Dendritic cell treated with granulocyte-macrophage colony-stimulating factor and Interleukin-4, amounts not matched to agents 40 ng/mL and 50 ng/mL, for 4 days (primary cell): ENCODE measurements around the gene SLC38A2.
A peak's percentile ranks its signal among the peaks of the same experiment; 100 is the strongest.

ENCODE experiments used
- H3K27ac Mint-ChIP-seq: one replicate; pipeline ENCODE4 v1.8.0; 2022; ENCODE audit warnings: mild to moderate bottlenecking, mixed read lengths
- H3K27me3 Mint-ChIP-seq: one replicate; pipeline ENCODE4 v1.8.0; 2022; ENCODE audit warnings: mild to moderate bottlenecking, mixed read lengths
- H3K36me3 Mint-ChIP-seq: one replicate; pipeline ENCODE4 v1.8.0; 2022; ENCODE audit warnings: low read depth, mixed read lengths
- H3K4me1 Mint-ChIP-seq: one replicate; pipeline ENCODE4 v1.8.0; 2022; ENCODE audit warnings: low read depth, mixed read lengths
- H3K4me3 Mint-ChIP-seq: one replicate; pipeline ENCODE4 v1.8.0; 2022; ENCODE audit warnings: mild to moderate bottlenecking, moderate library complexity, mixed read lengths
- H3K9me3 Mint-ChIP-seq: one replicate; pipeline ENCODE4 v1.8.0; 2022; ENCODE audit warnings: mixed read lengths
- intact Hi-C: fragments of 100-400 bp; cut with micrococcal nuclease; formaldehyde crosslinking; loops from one replicate; pipeline ENCODE4 v1.15.0; 2022

The SLC38A2 gene

GRCh38 chr12:46367351-46368029 is 5.1 kb downstream of the SLC38A2 start:
- Mint-ChIP-seq H3K9me3 (no peaks in the 10 kb centered on the region), H3K27me3 (no peaks in the 10 kb centered on the region), H3K27ac (peak overlapping the region; percentile 74), H3K4me1 (peaks cover 37% of the 10 kb centered on the region), H3K36me3 (peaks cover 93% of the 10 kb centered on the region), H3K4me3 (peak overlapping the region; percentile 27)
- intact Hi-C loops = loop anchor here (5.0 kb wide), 1 partner anchor 295 kb away; no protein-coding TSS in a partner anchor

GRCh38 chr12:46366771-46367170 is 5.8 kb downstream of the SLC38A2 start:
- intact Hi-C loops = loop anchor here (5.0 kb wide), 1 partner anchor 296 kb away; no protein-coding TSS in a partner anchor
- Mint-ChIP-seq H3K36me3 (peaks cover 93% of the 10 kb centered on the region), H3K27ac (no peak overlapping the region), H3K27me3 (no peaks in the 10 kb centered on the region), H3K4me1 (peaks cover 41% of the 10 kb centered on the region), H3K9me3 (no peaks in the 10 kb centered on the region), H3K4me3 (no peak overlapping the region)

- H3K27me3 Mint-ChIP-seq = no peaks in the 10 kb centered on the region
- no peak overlapping the region for H3K27ac Mint-ChIP-seq
- H3K4me1 Mint-ChIP-seq = peaks cover 49% of the 10 kb centered on the region
- intact Hi-C loops = loop anchor here (5.0 kb wide), 1 partner anchor 296 kb away; no protein-coding TSS in a partner anchor
- no peaks in the 10 kb centered on the region for H3K9me3 Mint-ChIP-seq
- peaks cover 93% of the 10 kb centered on the region for H3K36me3 Mint-ChIP-seq
- no peak overlapping the region for H3K4me3 Mint-ChIP-seq
These were observed 6.6 kb downstream of the SLC38A2 start for GRCh38 chr12:46365951-46366379.

GRCh38 chr12:46364777-46365580 is 7.6 kb downstream of the SLC38A2 start:
- H3K9me3 Mint-ChIP-seq = no peaks in the 10 kb centered on the region
- H3K4me1 Mint-ChIP-seq = peaks cover 46% of the 10 kb centered on the region
- no peak overlapping the region for H3K27ac Mint-ChIP-seq
- no peak overlapping the region for H3K4me3 Mint-ChIP-seq
- peaks cover 95% of the 10 kb centered on the region for H3K36me3 Mint-ChIP-seq
- intact Hi-C loops = loop anchor here (5.0 kb wide), 1 partner anchor 297 kb away; no protein-coding TSS in a partner anchor
- no peaks in the 10 kb centered on the region for H3K27me3 Mint-ChIP-seq

- intact Hi-C loops = no loop called here
- Mint-ChIP-seq H3K36me3 (peaks cover 95% of the 10 kb centered on the region), H3K9me3 (no peaks in the 10 kb centered on the region), H3K4me3 (no peak overlapping the region), H3K27me3 (no peaks in the 10 kb centered on the region), H3K27ac (no peak overlapping the region), H3K4me1 (peaks cover 39% of the 10 kb centered on the region)
These were observed 8.3 kb downstream of the SLC38A2 start for GRCh38 chr12:46364300-46364696.

- Mint-ChIP-seq H3K4me3 (no peak overlapping the region), H3K27ac (no peak overlapping the region), H3K4me1 (peaks cover 38% of the 10 kb centered on the region), H3K9me3 (no peaks in the 10 kb centered on the region), H3K36me3 (peaks cover 97% of the 10 kb centered on the region), H3K27me3 (no peaks in the 10 kb centered on the region)
- intact Hi-C loops = no loop called here
These were observed 8.8 kb downstream of the SLC38A2 start for GRCh38 chr12:46363582-46364299.

GRCh38 chr12:46362895-46363581 is 9.5 kb downstream of the SLC38A2 start:
- Mint-ChIP-seq H3K4me3 (no peak overlapping the region), H3K27me3 (no peaks in the 10 kb centered on the region), H3K27ac (peak overlapping the region; percentile 41), H3K4me1 (peaks cover 37% of the 10 kb centered on the region), H3K9me3 (no peaks in the 10 kb centered on the region), H3K36me3 (peaks cover 94% of the 10 kb centered on the region)
- intact Hi-C loops = no loop called here

- H3K27me3 Mint-ChIP-seq = no peaks in the 10 kb centered on the region
- H3K4me3 Mint-ChIP-seq = no peak overlapping the region
- peaks cover 25% of the 10 kb centered on the region for H3K4me1 Mint-ChIP-seq
- intact Hi-C loops = no loop called here
- H3K9me3 Mint-ChIP-seq = no peaks in the 10 kb centered on the region
- peaks cover 80% of the 10 kb centered on the region for H3K36me3 Mint-ChIP-seq
- H3K27ac Mint-ChIP-seq = no peak overlapping the region
These were observed 10.9 kb downstream of the SLC38A2 start for GRCh38 chr12:46361667-46362034.

GRCh38 chr12:46360908-46361666 is 11.5 kb downstream of the SLC38A2 start:
- peaks cover 25% of the 10 kb centered on the region for H3K4me1 Mint-ChIP-seq
- peaks cover 75% of the 10 kb centered on the region for H3K36me3 Mint-ChIP-seq
- H3K27me3 Mint-ChIP-seq = no peaks in the 10 kb centered on the region
- no peak overlapping the region for H3K4me3 Mint-ChIP-seq
- no peaks in the 10 kb centered on the region for H3K9me3 Mint-ChIP-seq
- H3K27ac Mint-ChIP-seq = no peak overlapping the region
- intact Hi-C loops = no loop called here

GRCh38 chr12:46360370-46360769 is 12.2 kb downstream of the SLC38A2 start:
- intact Hi-C loops = no loop called here
- H3K4me1 Mint-ChIP-seq = peaks cover 25% of the 10 kb centered on the region
- no peaks in the 10 kb centered on the region for H3K27me3 Mint-ChIP-seq
- no peak overlapping the region for H3K27ac Mint-ChIP-seq
- no peaks in the 10 kb centered on the region for H3K9me3 Mint-ChIP-seq
- H3K4me3 Mint-ChIP-seq = no peak overlapping the region
- peaks cover 68% of the 10 kb centered on the region for H3K36me3 Mint-ChIP-seq

- Mint-ChIP-seq H3K4me1 (peaks cover 25% of the 10 kb centered on the region), H3K27me3 (no peaks in the 10 kb centered on the region), H3K36me3 (peaks cover 62% of the 10 kb centered on the region), H3K9me3 (no peaks in the 10 kb centered on the region), H3K27ac (no peak overlapping the region), H3K4me3 (no peak overlapping the region)
- intact Hi-C loops = no loop called here
These were observed 12.8 kb downstream of the SLC38A2 start for GRCh38 chr12:46359667-46360280.

GRCh38 chr12:46358791-46359666 is 13.5 kb downstream of the SLC38A2 start:
- Mint-ChIP-seq H3K27me3 (no peaks in the 10 kb centered on the region), H3K4me1 (peaks cover 25% of the 10 kb centered on the region), H3K9me3 (no peaks in the 10 kb centered on the region), H3K4me3 (no peak overlapping the region), H3K36me3 (peaks cover 54% of the 10 kb centered on the region), H3K27ac (no peak overlapping the region)
- intact Hi-C loops = no loop called here
